VCaP (cell line): ENCODE data around the gene CCDC47.
"Not testable (repeated sequence)": the region's sequence is repeated elsewhere in the genome, so short reads cannot be mapped to it uniquely, and the experiment has no call there.

Experiments used
- H3K27ac ChIP-seq: fragments of 450-650 bp; 2 replicates; pipeline ENCODE4 v1.5.1; 2017
- CTCF ChIP-seq: fragments of 450-650 bp; conservative IDR thresholded peaks from 2 replicates; pipeline ENCODE4 v1.5.1; 2017; ENCODE audit warnings: mild to moderate bottlenecking, moderate library complexity

The CCDC47 gene

GRCh38 chr17:63798572-63799106 lies 25.2 kb upstream of the CCDC47 start:
- H3K27ac ChIP-seq: no peak overlapping the region
- TF ChIP-seq CTCF: no peak

- not testable (repeated sequence) for H3K27ac ChIP-seq
Observed at GRCh38 chr17:63796375-63796774, 23.0 kb upstream of the CCDC47 start.

GRCh38 chr17:63792055-63792729 lies 18.8 kb upstream of the CCDC47 start:
- TF ChIP-seq CTCF: no peak
- no peak overlapping the region for H3K27ac ChIP-seq

- TF ChIP-seq CTCF: no peak
- no peak overlapping the region for H3K27ac ChIP-seq
Observed at GRCh38 chr17:63790057-63790456, 16.7 kb upstream of the CCDC47 start.

- no peak overlapping the region for H3K27ac ChIP-seq
- TF ChIP-seq CTCF: no peak
Observed at GRCh38 chr17:63786971-63787711, 13.7 kb upstream of the CCDC47 start.

GRCh38 chr17:63786117-63786516 lies 12.7 kb upstream of the CCDC47 start:
- H3K27ac ChIP-seq: no peak overlapping the region

GRCh38 chr17:63785556-63785955 lies 12.2 kb upstream of the CCDC47 start:
- TF ChIP-seq CTCF: no peak
- no peak overlapping the region for H3K27ac ChIP-seq

More at GRCh38 chr17:63786117-63786516, 12.7 kb upstream of the CCDC47 start:
- TF ChIP-seq CTCF: no peak

- TF ChIP-seq CTCF: no peak
- no peak overlapping the region for H3K27ac ChIP-seq
Observed at GRCh38 chr17:63783522-63783921, 10.1 kb upstream of the CCDC47 start.
